Body of pancreas (tissue), 4 donors: ENCODE data around the gene CGNL1.

Experiments used
- POLR2A ChIP-seq, 3 donors: fragments of 450-650 bp; IDR thresholded peaks; one replicate each; pipeline ENCODE4 v1.6.1; 2016; ENCODE audit warnings: antibody characterized with exemption in 3 of 3, mild to moderate bottlenecking in 2 of 3
- TF ChIP-seq, protein P1 (sequence below), 7 experiments: fragments of 450-650 bp in 4 of 7; fragments of 200-600 bp in 3 of 7; sonication (generic) in 3 of 7; IDR thresholded peaks; one replicate each; pipeline ENCODE4 v1.5.1; 2016 to 2019; ENCODE audit warnings: antibody characterized with exemption in 7 of 7

DNA sequence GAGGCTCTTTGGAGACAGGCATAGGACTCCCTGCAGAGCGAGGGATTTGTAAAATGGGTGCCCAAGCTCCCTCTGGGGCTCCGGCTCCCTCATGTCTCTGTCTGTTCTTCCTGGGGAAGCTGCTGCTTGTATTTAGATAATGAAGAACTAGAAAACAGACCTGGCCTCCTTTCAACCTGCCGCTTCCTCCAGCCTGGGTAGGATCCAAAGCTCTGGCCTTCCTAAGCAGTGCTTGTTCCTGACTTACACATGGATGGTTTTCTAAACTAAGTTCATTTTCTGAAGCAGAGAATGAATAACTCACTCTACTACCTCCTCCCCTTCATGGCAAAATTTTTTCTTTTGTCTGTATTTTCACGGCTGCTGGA, 178.5 kb downstream of the CGNL1 start:
- TF ChIP-seq, protein P1, sequence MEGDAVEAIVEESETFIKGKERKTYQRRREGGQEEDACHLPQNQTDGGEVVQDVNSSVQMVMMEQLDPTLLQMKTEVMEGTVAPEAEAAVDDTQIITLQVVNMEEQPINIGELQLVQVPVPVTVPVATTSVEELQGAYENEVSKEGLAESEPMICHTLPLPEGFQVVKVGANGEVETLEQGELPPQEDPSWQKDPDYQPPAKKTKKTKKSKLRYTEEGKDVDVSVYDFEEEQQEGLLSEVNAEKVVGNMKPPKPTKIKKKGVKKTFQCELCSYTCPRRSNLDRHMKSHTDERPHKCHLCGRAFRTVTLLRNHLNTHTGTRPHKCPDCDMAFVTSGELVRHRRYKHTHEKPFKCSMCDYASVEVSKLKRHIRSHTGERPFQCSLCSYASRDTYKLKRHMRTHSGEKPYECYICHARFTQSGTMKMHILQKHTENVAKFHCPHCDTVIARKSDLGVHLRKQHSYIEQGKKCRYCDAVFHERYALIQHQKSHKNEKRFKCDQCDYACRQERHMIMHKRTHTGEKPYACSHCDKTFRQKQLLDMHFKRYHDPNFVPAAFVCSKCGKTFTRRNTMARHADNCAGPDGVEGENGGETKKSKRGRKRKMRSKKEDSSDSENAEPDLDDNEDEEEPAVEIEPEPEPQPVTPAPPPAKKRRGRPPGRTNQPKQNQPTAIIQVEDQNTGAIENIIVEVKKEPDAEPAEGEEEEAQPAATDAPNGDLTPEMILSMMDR (IDR thresholded peaks at IDR 0.05), result no peak
- no peak for TF ChIP-seq POLR2A (IDR thresholded peaks at IDR 0.05)
